Ovary (tissue), 3 donors: ENCODE data around the gene ZMYND8.

Experiments
- CTCF ChIP-seq, 3 donors: fragments of 450-650 bp in 2 of 3; fragments of 200-600 bp in 1 of 3; IDR thresholded peaks; one replicate each; pipeline versions ENCODE4 v1.5.1 to v1.8.0; 2016 to 2022; ENCODE audit warnings: antibody characterized with exemption in 3 of 3, mild to moderate bottlenecking in 1 of 3
- EP300 ChIP-seq: sonication (generic); formaldehyde crosslinking; IDR thresholded peaks from one replicate; pipeline ENCODE4 v1.6.1; 2017; ENCODE audit warnings: antibody characterized with exemption
- donor health status: DM: no; HTN: no; CAD: no.

GRCh38 chr20:47252879-47253307, 103.6 kb downstream of the ZMYND8 start:
- TF ChIP-seq CTCF (IDR thresholded peaks at IDR 0.05) = no peak
- no peak for TF ChIP-seq EP300
